A549 treated with AZD9567 at 1 μM for 4 hours (cell line): ENCODE results near the gene ZNF586. TPM values are rescaled to one million over a fixed set of nuclear protein-coding genes. Genes with fewer than 3 reads are reported as not detected.

ENCODE experiments used
- total RNA-seq: library from RNA; stranded (reverse); fragments of 200-300 nt; extraction: Qiagen RNA extraction; gene quantifications from 5 replicates; pipeline ENCODE4 v1.2.3, GENCODE V29; 2022; ENCODE audit not compliant: insufficient read depth

ZNF586 gene
- total RNA-seq = 4.8 to 12.4 TPM (median 5.5 TPM) in 5 replicates

DNA sequence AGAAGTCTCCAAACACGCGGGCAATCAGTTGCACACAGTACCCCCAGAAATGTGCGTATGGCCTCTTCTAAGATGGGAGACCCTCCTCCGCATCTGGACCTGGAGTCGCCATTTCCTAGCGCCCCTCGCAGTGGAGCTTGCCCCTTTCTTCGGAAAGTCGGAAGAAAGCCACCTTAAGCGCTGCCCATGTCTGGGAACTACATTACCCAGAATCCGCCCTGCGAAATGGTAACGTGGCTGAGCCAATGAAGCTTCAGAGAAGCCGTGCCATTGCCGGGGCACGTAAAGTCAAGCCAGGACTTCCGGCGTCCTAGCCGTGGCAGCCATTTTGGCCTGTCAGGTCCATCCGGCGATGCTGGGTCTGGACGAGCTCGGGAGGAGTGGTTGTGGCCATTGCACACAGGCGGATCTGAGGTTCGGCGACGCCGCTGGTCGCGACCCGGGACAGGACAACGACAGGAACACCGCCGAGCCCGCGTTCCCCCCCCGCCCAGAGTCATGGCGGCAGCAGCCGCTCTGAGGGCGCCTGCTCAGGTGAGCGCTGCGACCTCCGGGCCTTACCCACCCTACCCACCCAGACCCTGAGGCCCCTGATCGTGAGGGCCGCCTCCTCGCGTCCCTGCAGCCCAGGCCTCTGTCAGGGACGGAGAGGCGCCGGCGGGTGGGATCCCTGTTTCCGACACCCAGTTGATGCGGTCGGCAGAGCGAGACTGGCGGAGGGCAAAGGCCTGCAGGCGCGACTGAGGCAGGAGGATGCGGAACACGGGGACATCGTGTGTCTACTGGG lies at the start of gene ZNF586:
Gene ZNF586 (plus strand): TSS at position 332 of the 787 bp plus-strand sequence. CDS start 167 bp downstream, at position 499.

DNA sequence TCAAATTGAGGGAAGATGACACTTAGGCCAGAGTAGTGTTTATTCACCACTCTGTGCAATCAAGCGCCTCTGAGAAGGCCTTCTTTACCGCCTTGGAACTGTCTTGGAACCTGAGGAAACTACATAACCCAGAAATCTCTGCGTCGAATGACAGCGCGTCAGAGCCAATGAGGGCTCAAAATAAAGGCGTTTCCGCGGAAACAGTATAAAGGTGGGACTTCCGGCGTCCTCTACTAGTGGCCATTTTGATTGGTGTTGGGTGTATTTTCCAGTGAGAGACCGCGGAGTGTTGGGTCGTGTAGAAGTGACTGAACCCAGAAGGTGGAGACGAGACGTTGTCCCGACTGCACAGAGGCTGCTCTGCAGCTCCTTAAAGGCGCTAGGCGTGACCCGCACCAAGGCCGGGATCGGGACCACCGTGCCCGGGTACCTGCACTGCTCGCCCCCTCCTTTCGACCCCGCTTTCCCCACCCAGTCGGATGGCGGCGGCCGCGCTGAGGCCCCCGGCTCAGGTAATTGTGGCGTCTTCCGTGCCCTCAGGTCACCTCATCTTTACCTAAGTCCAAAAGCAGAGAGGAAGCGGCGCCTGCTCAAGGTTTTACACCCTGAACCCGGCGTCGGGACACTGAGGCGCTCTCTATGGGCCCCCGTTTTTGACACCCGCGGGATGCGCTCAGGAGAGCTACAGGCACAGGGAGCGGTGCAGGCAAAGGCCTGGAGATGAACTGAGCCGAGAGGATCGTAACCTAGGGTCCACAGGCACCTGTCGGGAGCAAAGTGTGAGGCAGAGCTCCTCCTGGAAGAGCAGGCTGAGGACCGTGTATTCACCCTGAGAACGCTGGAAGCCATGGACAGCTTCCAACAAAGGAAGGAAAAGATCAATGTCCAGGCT lies 22.6 kb upstream of the ZNF586 start, which contains the start of gene ZNF776:
Gene ZNF776 (plus strand): TSS at position 236 of the 892 bp plus-strand sequence. CDS start 244 bp downstream, at position 480.

DNA sequence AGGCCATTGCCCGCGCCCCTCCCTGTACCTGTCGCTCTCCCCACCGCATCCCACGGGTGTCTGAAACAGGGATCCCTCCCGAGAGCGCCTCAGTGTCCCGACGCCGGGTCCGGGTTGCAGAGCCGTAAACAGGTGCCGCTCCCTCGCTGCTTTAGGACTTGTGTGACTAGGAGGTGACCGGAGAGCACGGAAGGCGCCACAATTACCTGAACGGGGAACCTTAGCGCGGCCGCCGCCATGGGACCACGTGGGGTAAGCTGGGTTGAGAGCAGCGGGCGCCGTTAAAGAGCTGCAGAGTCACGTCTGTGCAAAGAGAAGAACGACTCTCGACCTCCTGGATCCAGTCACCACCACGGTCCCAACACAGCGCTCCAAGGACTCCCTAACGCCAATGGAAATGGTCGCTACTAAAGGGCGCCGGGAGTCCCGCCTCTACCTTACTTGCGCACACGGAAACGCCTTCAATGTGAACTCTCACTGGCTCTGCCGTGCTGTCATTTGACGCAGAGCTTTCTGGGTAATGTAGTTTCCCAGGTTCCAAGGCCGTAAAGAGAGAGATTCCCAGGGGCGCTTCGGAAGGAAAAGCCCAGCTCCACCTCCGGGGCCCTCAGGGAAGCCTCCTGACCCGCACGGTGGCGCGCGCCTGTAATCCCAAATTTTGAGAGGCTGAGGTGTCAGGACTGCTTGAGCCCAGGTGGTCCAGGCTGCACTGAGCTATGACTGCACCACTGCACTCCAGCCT lies 45.2 kb downstream of the ZNF586 start, which contains the start of gene ZNF552:
Gene ZNF552 (minus strand): TSS at position 409 of the 742 bp plus-strand sequence. CDS start 170 bp downstream, at position 239.

DNA sequence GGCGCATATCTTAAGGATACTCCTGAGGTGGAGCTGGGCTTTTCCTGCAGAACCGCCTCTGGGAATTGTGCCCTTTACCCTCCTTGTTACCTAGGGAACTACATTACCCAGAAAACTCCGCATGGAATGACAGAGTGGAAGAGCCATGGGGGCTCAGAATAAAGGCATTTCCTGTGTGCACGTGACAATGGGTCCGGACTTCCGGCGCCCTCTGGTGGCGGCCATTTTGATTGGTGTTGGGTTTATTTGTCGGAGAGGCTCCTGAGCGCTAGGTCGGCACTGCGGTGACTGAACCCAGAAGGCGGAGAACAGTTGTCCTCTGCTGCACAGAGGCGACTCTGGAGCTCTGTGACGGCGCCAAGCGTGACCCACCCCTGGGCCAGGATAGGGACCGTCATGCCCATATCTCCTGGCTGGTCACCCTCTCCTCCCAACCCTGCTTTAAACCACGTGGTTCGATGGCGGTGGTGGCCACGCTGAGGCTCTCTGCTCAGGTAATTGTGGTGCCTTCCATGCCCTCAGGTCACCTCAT lies 60.7 kb downstream of the ZNF586 start, which contains the start of gene ZNF587B:
Gene ZNF587B (plus strand): TSS at position 229 of the 532 bp plus-strand sequence. CDS start 230 bp downstream, at position 459.

Other genes with a start within 250 kb of the ZNF586 start
- 1.5 to 3.6 TPM (median 1.6 TPM) in 5 replicates for gene ZNF549, start 242.3 kb upstream of the ZNF586 start, total RNA-seq
- 3.2 to 4.8 TPM (median 4.3 TPM) in 5 replicates for gene ZNF550, start 209.8 kb upstream of the ZNF586 start, total RNA-seq
- 3.4 to 4.6 TPM (median 4.2 TPM) in 5 replicates for gene ZNF416, start 190.8 kb upstream of the ZNF586 start, total RNA-seq
- 0.18 TPM in 1 of 5 replicates, not detected in the others for gene ZIK1, start 185.5 kb upstream of the ZNF586 start, total RNA-seq
- gene ZNF530, start 169.8 kb upstream of the ZNF586 start, total RNA-seq = 3.9 to 6.5 TPM (median 4.6 TPM) in 5 replicates
- gene ZNF134, start 155.4 kb upstream of the ZNF586 start, total RNA-seq = 7.5 to 20.4 TPM (median 8.9 TPM) in 5 replicates
- gene ZNF211, start 136.5 kb upstream of the ZNF586 start, total RNA-seq = 5.6 to 7.8 TPM (median 6.5 TPM) in 5 replicates
- gene ZSCAN4, start 100.7 kb upstream of the ZNF586 start, total RNA-seq = not detected in 5 replicates
- 5.3 to 5.6 TPM (median 5.6 TPM) in 5 replicates for gene ZNF551, start 87.7 kb upstream of the ZNF586 start, total RNA-seq
- not detected in 5 replicates for gene ZNF154, start 60.5 kb upstream of the ZNF586 start, total RNA-seq
- 0.76 to 1.3 TPM (median 1.0 TPM) in 5 replicates for gene ZNF671, start 42.1 kb upstream of the ZNF586 start, total RNA-seq
- gene ZNF776, start 22.9 kb upstream of the ZNF586 start, total RNA-seq = 5.2 to 10.3 TPM (median 5.8 TPM) in 5 replicates
- 4.9 to 7.3 TPM (median 5.0 TPM) in 5 replicates for gene ZNF552, start 45.2 kb downstream of the ZNF586 start, total RNA-seq
- 5.4 to 7.7 TPM (median 7.6 TPM) in 5 replicates for gene ZNF587B, start 60.6 kb downstream of the ZNF586 start, total RNA-seq
- gene ZNF587, start 80.2 kb downstream of the ZNF586 start, total RNA-seq = 6.1 to 15.3 TPM (median 7.3 TPM) in 5 replicates
- 1.8 to 3.6 TPM (median 3.1 TPM) in 4 of 5 replicates, not detected in the other for gene ZNF814, start 119.4 kb downstream of the ZNF586 start, total RNA-seq
- gene ZNF417, start 146.9 kb downstream of the ZNF586 start, total RNA-seq = 2.7 to 4.3 TPM (median 3.4 TPM) in 5 replicates
- 0.91 to 1.2 TPM (median 1.1 TPM) in 5 replicates for gene ZNF418, start 165.7 kb downstream of the ZNF586 start, total RNA-seq
- gene ZNF256, start 178.0 kb downstream of the ZNF586 start, total RNA-seq = 0.94 to 1.4 TPM (median 1.2 TPM) in 5 replicates
- gene C19orf18, start 204.9 kb downstream of the ZNF586 start, total RNA-seq = 0.09 TPM in 1 of 5 replicates, not detected in the others
- gene ZNF606, start 233.1 kb downstream of the ZNF586 start, total RNA-seq = 1.0 to 3.6 TPM (median 2.6 TPM) in 5 replicates